ENCODE results near the gene GDI1.

GRCh38 chrX:154408659-154409221, 28.2 kb upstream of the GDI1 start:
- no peak for TF ChIP-seq POLR2A (IDR thresholded peaks at IDR 0.05; ENCODE audit: control extremely low read depth in 1 of 2, low read depth in 2 of 2, low read length in 2 of 2)
- no peak for TF ChIP-seq RAD21 (IDR thresholded peaks at IDR 0.05 in 1 of 2, conservative IDR thresholded peaks at IDR 0.05 in 1 of 2; ENCODE audit: low read depth in 2 of 2, low read length in 2 of 2)
- no peak for TF ChIP-seq CTCF (IDR thresholded peaks at IDR 0.05; ENCODE audit: control extremely low read depth in 1 of 3, insufficient read depth in 1 of 3, low read depth in 1 of 3, low read length in 3 of 3)
- no peak for TF ChIP-seq CHD7 (IDR thresholded peaks at IDR 0.05; ENCODE audit: insufficient replicate concordance, low read length)
- no peak for TF ChIP-seq YY1 (IDR thresholded peaks at IDR 0.05; ENCODE audit: low read depth, low read length)
- TF ChIP-seq TAF1 (IDR thresholded peaks at IDR 0.05; ENCODE audit: low read depth, low read length): no peak

All from H1 (cell line).